RWPE1 (cell line): ENCODE results near the gene KCNA5.

Source experiments
- CTCF ChIA-PET: fragments of 350-600 bp; sonication (Branson Sonifier 250); formaldehyde crosslinking; extraction: SDS; loops from one replicate; lab custom pipeline; 2021; lab: Yijun Ruan, JAX
- POLR2A ChIA-PET: fragments of 400-600 bp; formaldehyde crosslinking; extraction: SDS; loops from one replicate; lab custom pipeline; 2020; ENCODE audit warnings: antibody characterized with exemption; ENCODE audit not compliant: low non-redundant PET; lab: Yijun Ruan, JAX
- DNase-seq: peaks from one replicate; pipeline ENCODE4 v3.0.0; 2012; ENCODE audit warnings: low spot score
- H3K27ac ChIP-seq: fragments of 450-650 bp; 2 replicates; pipeline ENCODE4 v1.5.1; 2017
- TF ChIP-seq, protein P1 (sequence below): fragments of 450-650 bp; conservative IDR thresholded peaks from 2 replicates; pipeline ENCODE4 v1.5.1; 2017; ENCODE audit warnings: low read depth, mild to moderate bottlenecking

Gene KCNA5

GRCh38 chr12:5038781-5039311 lies 4.8 kb upstream of the KCNA5 start:
- CTCF ChIA-PET, result interaction anchor here (0.7 kb wide), 2 partner anchors 203 to 712 kb away, joined by 3 to 4 read pairs; no protein-coding TSS in a partner anchor
- POLR2A ChIA-PET, result no interaction called here
- TF ChIP-seq, protein P1, sequence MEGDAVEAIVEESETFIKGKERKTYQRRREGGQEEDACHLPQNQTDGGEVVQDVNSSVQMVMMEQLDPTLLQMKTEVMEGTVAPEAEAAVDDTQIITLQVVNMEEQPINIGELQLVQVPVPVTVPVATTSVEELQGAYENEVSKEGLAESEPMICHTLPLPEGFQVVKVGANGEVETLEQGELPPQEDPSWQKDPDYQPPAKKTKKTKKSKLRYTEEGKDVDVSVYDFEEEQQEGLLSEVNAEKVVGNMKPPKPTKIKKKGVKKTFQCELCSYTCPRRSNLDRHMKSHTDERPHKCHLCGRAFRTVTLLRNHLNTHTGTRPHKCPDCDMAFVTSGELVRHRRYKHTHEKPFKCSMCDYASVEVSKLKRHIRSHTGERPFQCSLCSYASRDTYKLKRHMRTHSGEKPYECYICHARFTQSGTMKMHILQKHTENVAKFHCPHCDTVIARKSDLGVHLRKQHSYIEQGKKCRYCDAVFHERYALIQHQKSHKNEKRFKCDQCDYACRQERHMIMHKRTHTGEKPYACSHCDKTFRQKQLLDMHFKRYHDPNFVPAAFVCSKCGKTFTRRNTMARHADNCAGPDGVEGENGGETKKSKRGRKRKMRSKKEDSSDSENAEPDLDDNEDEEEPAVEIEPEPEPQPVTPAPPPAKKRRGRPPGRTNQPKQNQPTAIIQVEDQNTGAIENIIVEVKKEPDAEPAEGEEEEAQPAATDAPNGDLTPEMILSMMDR, result no peak
- H3K27ac ChIP-seq, result no peak overlapping the region
- DNase-seq, result no peak

DNA sequence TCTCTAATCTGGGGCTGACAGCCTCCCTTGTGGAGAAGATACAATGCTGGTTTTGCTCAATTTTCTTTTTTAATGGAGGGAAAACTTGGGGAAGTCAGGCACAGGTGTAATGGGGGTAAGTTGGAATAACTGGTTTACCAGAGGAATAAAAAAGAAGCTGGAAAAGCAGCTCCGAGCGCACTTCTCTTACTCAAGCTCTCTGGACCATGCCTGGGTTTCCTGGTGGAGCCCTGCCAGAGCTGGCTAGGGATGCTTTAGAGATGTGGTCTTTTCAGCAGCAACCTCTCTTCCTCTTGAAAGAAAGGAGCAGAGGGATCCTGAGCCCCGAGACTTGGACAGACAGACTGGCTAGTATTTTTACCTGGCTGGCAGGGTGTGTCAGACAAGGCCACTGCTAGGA lies 3.9 kb upstream of the KCNA5 start:
- no peak overlapping the region for H3K27ac ChIP-seq
- ChIA-PET POLR2A (no interaction called here), CTCF (interaction anchor here (0.6 to 0.7 kb wide), 2 partner anchors 131 to 711 kb away, joined by 3 read pairs; no protein-coding TSS in a partner anchor)
- TF ChIP-seq, protein P1, result no peak
- no peak for DNase-seq

DNA sequence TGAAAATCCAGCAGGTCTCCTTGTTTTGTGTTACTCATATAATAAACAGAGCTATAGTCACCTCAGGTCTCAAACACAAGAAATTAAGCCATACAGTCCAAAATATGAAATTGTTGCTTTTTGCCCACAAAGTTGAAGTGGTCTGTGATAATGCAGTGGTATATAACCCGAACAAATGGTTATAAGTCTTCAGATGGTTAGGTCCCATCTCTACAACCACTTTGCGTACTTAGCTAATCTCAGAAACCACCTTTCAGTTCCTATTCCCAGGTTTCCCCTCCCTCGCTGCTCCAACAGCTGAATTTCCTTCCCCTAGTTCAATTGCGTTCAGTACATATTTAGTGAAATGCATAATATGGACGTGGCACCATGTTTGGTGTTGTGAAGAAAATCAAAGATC lies 3.3 kb upstream of the KCNA5 start:
- H3K27ac ChIP-seq, result no peak overlapping the region
- POLR2A ChIA-PET, result no interaction called here
- TF ChIP-seq, protein P1, result no peak
- CTCF ChIA-PET, result interaction anchor here (0.6 kb wide), 1 partner anchor 132 kb away, joined by 3 read pairs; no protein-coding TSS in a partner anchor
- no peak for DNase-seq

- ChIA-PET CTCF (no interaction called here), POLR2A (no interaction called here)
- no peak for DNase-seq
- H3K27ac ChIP-seq, result no peak overlapping the region
- TF ChIP-seq, protein P1, result no peak
Observed at GRCh38 chr12:5044420-5045295, 979 bp downstream of the KCNA5 start.

DNA sequence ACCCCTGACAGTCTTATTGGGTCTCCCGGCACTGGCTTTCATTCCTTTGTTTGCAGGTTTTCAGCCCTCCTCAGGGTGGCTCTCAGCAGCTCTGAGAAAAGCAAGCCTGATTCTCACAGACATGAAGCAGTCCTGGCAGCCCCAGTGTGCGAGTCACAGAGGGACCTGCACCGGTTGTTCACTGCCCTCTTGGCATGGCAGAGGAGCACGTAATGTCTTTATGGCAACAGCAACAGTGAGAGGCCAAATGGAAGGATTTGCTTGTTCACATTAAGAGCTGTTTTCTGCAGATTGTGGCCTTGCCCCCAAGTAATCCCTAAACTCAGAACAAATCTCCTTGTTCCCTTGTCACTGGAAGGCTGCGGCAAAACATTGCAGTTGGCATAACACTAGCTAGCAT lies 3.4 kb downstream of the KCNA5 start:
- TF ChIP-seq, protein P1, result no peak
- CTCF ChIA-PET, result no interaction called here
- H3K27ac ChIP-seq, result no peak overlapping the region
- DNase-seq, result no peak
- POLR2A ChIA-PET, result no interaction called here

DNA sequence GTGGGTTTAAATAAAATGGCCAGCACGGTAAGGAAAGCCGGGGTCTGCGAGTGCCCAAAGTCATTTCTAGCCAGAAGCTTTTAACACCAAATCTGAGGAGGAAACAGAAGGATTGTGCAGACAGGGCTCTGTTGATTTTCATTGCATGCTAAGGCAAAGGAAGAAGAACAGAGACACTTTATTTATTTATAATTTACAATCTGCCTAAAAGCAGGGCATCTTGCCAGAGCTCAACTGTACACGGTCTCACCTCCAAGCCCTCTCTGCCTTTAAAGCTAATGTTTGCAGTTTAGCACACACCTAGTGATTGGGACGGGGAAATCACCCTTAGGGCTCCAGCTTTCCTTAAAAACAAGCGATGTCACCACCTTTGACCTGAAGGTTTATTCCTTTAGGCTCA lies 4.0 kb downstream of the KCNA5 start:
- TF ChIP-seq, protein P1, result no peak
- no peak overlapping the region for H3K27ac ChIP-seq
- ChIA-PET CTCF (no interaction called here), POLR2A (no interaction called here)
- DNase-seq, result no peak
